ENCODE data around the gene WDR44. TPM values are rescaled to one million over a fixed set of nuclear protein-coding genes. Genes with fewer than 3 reads are reported as not detected.
"Not testable (repeated sequence)": the region's sequence is repeated elsewhere in the genome, so short reads cannot be mapped to it uniquely, and the experiment has no call there.

WDR44 gene
- total RNA-seq, 1 experiment from 2014 or later = 10.9 TPM

GRCh38 chrX:118470721-118471347, 124.9 kb downstream of the WDR44 start:
- H3K79me2 ChIP-seq (ENCODE audit: low read length); H3K9ac ChIP-seq (ENCODE audit: low read length); DNase-seq; H3K36me3 ChIP-seq (ENCODE audit: insufficient read depth, low read length); H2AFZ ChIP-seq (ENCODE audit: low read length); H3K9me3 ChIP-seq (ENCODE audit: low read length); H3K9me2 ChIP-seq (replicated peaks; ENCODE audit: insufficient read depth, low read length); H3K27ac ChIP-seq (ENCODE audit: low read length); H3K4me3 ChIP-seq (ENCODE audit: low read length); H3K27me3 ChIP-seq (ENCODE audit: low read length); H3K4me2 ChIP-seq (ENCODE audit: low read depth, low read length, poor library complexity, severe bottlenecking); H4K20me1 ChIP-seq (ENCODE audit: insufficient read depth, low read depth, low read length); H3K4me1 ChIP-seq (ENCODE audit: low read length): not testable (repeated sequence)

GRCh38 chrX:118474586-118474985, 128.7 kb downstream of the WDR44 start:
- Histone ChIP-seq H3K79me2 (ENCODE audit: low read length) (no peaks in the 10 kb centered on the region), H3K4me1 (ENCODE audit: low read length) (no peaks in the 10 kb centered on the region), H3K36me3 (ENCODE audit: insufficient read depth, low read length) (no peaks in the 10 kb centered on the region), H3K4me3 (ENCODE audit: low read length) (no peak overlapping the region), H3K4me2 (ENCODE audit: low read depth, low read length, poor library complexity, severe bottlenecking) (no peak overlapping the region), H2AFZ (ENCODE audit: low read length) (no peak overlapping the region), H3K27me3 (ENCODE audit: low read length) (no peaks in the 10 kb centered on the region), H3K9me2 (replicated peaks; ENCODE audit: insufficient read depth, low read length) (no peaks in the 10 kb centered on the region), H3K9me3 (ENCODE audit: low read length) (peaks cover 3% of the 10 kb centered on the region; the same call in 1 of the 2 replicates), H4K20me1 (ENCODE audit: insufficient read depth, low read depth, low read length) (no peaks in the 10 kb centered on the region), H3K9ac (ENCODE audit: low read length) (no peak overlapping the region), H3K27ac (ENCODE audit: low read length) (no peak overlapping the region)
- DNase-seq = no peak

GRCh38 chrX:118475903-118476302, 130.0 kb downstream of the WDR44 start:
- DNase-seq = no peak
- H2AFZ ChIP-seq (ENCODE audit: low read length) = no peak overlapping the region
- H3K27ac ChIP-seq (ENCODE audit: low read length) = no peak overlapping the region
- no peak overlapping the region for H3K4me3 ChIP-seq (ENCODE audit: low read length)
- H3K4me2 ChIP-seq (ENCODE audit: low read depth, low read length, poor library complexity, severe bottlenecking) = no peak overlapping the region
- no peaks in the 10 kb centered on the region for H3K9me3 ChIP-seq (ENCODE audit: low read length)
- H3K9me2 ChIP-seq (replicated peaks; ENCODE audit: insufficient read depth, low read length) = no peaks in the 10 kb centered on the region
- no peaks in the 10 kb centered on the region for H3K79me2 ChIP-seq (ENCODE audit: low read length)
- H3K4me1 ChIP-seq (ENCODE audit: low read length) = no peaks in the 10 kb centered on the region
- no peak overlapping the region for H3K9ac ChIP-seq (ENCODE audit: low read length)
- H3K27me3 ChIP-seq (ENCODE audit: low read length) = no peaks in the 10 kb centered on the region
- no peaks in the 10 kb centered on the region for H4K20me1 ChIP-seq (ENCODE audit: insufficient read depth, low read depth, low read length)
- H3K36me3 ChIP-seq (ENCODE audit: insufficient read depth, low read length) = no peaks in the 10 kb centered on the region

GRCh38 chrX:118480172-118480571, 134.3 kb downstream of the WDR44 start:
- Histone ChIP-seq H3K9me2 (replicated peaks; ENCODE audit: insufficient read depth, low read length) (no peaks in the 10 kb centered on the region), H3K4me2 (ENCODE audit: low read depth, low read length, poor library complexity, severe bottlenecking) (no peak overlapping the region), H3K9me3 (ENCODE audit: low read length) (no peaks in the 10 kb centered on the region), H3K4me1 (ENCODE audit: low read length) (no peaks in the 10 kb centered on the region), H3K9ac (ENCODE audit: low read length) (no peak overlapping the region), H3K4me3 (ENCODE audit: low read length) (no peak overlapping the region), H3K27ac (ENCODE audit: low read length) (no peak overlapping the region), H2AFZ (ENCODE audit: low read length) (no peak overlapping the region), H3K79me2 (ENCODE audit: low read length) (no peaks in the 10 kb centered on the region), H4K20me1 (ENCODE audit: insufficient read depth, low read depth, low read length) (no peaks in the 10 kb centered on the region), H3K27me3 (ENCODE audit: low read length) (no peaks in the 10 kb centered on the region), H3K36me3 (ENCODE audit: insufficient read depth, low read length) (no peaks in the 10 kb centered on the region)
- no peak for DNase-seq

- not testable (repeated sequence) for H3K27me3 ChIP-seq (ENCODE audit: low read length); DNase-seq; H3K27ac ChIP-seq (ENCODE audit: low read length); H3K9me2 ChIP-seq (replicated peaks; ENCODE audit: insufficient read depth, low read length); H3K9ac ChIP-seq (ENCODE audit: low read length); H3K9me3 ChIP-seq (ENCODE audit: low read length); H3K79me2 ChIP-seq (ENCODE audit: low read length); H3K4me2 ChIP-seq (ENCODE audit: low read depth, low read length, poor library complexity, severe bottlenecking); H3K4me1 ChIP-seq (ENCODE audit: low read length); H2AFZ ChIP-seq (ENCODE audit: low read length); H3K36me3 ChIP-seq (ENCODE audit: insufficient read depth, low read length); H3K4me3 ChIP-seq (ENCODE audit: low read length); H4K20me1 ChIP-seq (ENCODE audit: insufficient read depth, low read depth, low read length)
Observed at GRCh38 chrX:118482384-118482783, 136.5 kb downstream of the WDR44 start.

- Histone ChIP-seq H3K4me1 (ENCODE audit: low read length) (no peaks in the 10 kb centered on the region), H3K27me3 (ENCODE audit: low read length) (no peaks in the 10 kb centered on the region), H4K20me1 (ENCODE audit: insufficient read depth, low read depth, low read length) (no peaks in the 10 kb centered on the region), H3K36me3 (ENCODE audit: insufficient read depth, low read length) (no peaks in the 10 kb centered on the region), H3K4me2 (ENCODE audit: low read depth, low read length, poor library complexity, severe bottlenecking) (no peak overlapping the region), H3K9me3 (ENCODE audit: low read length) (no peaks in the 10 kb centered on the region), H3K9ac (ENCODE audit: low read length) (no peak overlapping the region), H2AFZ (ENCODE audit: low read length) (no peak overlapping the region), H3K4me3 (ENCODE audit: low read length) (no peak overlapping the region), H3K27ac (ENCODE audit: low read length) (no peak overlapping the region), H3K79me2 (ENCODE audit: low read length) (no peaks in the 10 kb centered on the region), H3K9me2 (replicated peaks; ENCODE audit: insufficient read depth, low read length) (no peaks in the 10 kb centered on the region)
- DNase-seq = no peak
Observed at GRCh38 chrX:118484216-118484903, 138.5 kb downstream of the WDR44 start.

GRCh38 chrX:118486693-118487092, 140.8 kb downstream of the WDR44 start:
- not testable (repeated sequence) for DNase-seq; H3K27me3 ChIP-seq (ENCODE audit: low read length); H3K36me3 ChIP-seq (ENCODE audit: insufficient read depth, low read length); H3K4me1 ChIP-seq (ENCODE audit: low read length); H3K9me2 ChIP-seq (replicated peaks; ENCODE audit: insufficient read depth, low read length); H3K27ac ChIP-seq (ENCODE audit: low read length); H3K79me2 ChIP-seq (ENCODE audit: low read length); H3K4me2 ChIP-seq (ENCODE audit: low read depth, low read length, poor library complexity, severe bottlenecking); H3K9ac ChIP-seq (ENCODE audit: low read length); H3K4me3 ChIP-seq (ENCODE audit: low read length); H3K9me3 ChIP-seq (ENCODE audit: low read length); H2AFZ ChIP-seq (ENCODE audit: low read length); H4K20me1 ChIP-seq (ENCODE audit: insufficient read depth, low read depth, low read length)

- no peak overlapping the region for H2AFZ ChIP-seq (ENCODE audit: low read length)
- no peaks in the 10 kb centered on the region for H3K27me3 ChIP-seq (ENCODE audit: low read length)
- no peaks in the 10 kb centered on the region for H3K9me3 ChIP-seq (ENCODE audit: low read length)
- peaks cover 17% of the 10 kb centered on the region for H3K79me2 ChIP-seq (ENCODE audit: low read length)
- no peak overlapping the region for H3K9ac ChIP-seq (ENCODE audit: low read length)
- no peak overlapping the region for H3K4me2 ChIP-seq (ENCODE audit: low read depth, low read length, poor library complexity, severe bottlenecking)
- H3K4me1 ChIP-seq (ENCODE audit: low read length) = peaks cover 16% of the 10 kb centered on the region
- H3K27ac ChIP-seq (ENCODE audit: low read length) = no peak overlapping the region
- H3K9me2 ChIP-seq (replicated peaks; ENCODE audit: insufficient read depth, low read length) = no peaks in the 10 kb centered on the region
- no peak overlapping the region for H3K4me3 ChIP-seq (ENCODE audit: low read length)
- no peaks in the 10 kb centered on the region for H4K20me1 ChIP-seq (ENCODE audit: insufficient read depth, low read depth, low read length)
- no peak for DNase-seq
- H3K36me3 ChIP-seq (ENCODE audit: insufficient read depth, low read length) = no peaks in the 10 kb centered on the region
Observed at GRCh38 chrX:118493016-118493415, 147.1 kb downstream of the WDR44 start.

Measured in Karpas-422 (cell line).